Activated naive CD8-positive, alpha-beta T cell treated with anti-CD3 and anti-CD28 coated beads for 36 hours (primary cell): ENCODE results near the gene RHEX. TPM values are rescaled to one million over a fixed set of nuclear protein-coding genes. Genes with fewer than 3 reads are reported as not detected.
"Not testable (repeated sequence)": the region's sequence is repeated elsewhere in the genome, so short reads cannot be mapped to it uniquely, and the experiment has no call there.

ENCODE experiments used
- DNase-seq: peaks from one replicate; pipeline ENCODE4 v3.0.0; 2021
- H3K27ac Mint-ChIP-seq: one replicate; pipeline ENCODE4 v1.8.0; 2022; ENCODE audit warnings: mild to moderate bottlenecking, moderate library complexity, mixed read lengths
- H3K27me3 Mint-ChIP-seq: one replicate; pipeline ENCODE4 v1.8.0; 2022; ENCODE audit warnings: mild to moderate bottlenecking, mixed read lengths
- H3K36me3 Mint-ChIP-seq: one replicate; pipeline ENCODE4 v1.8.0; 2021; ENCODE audit warnings: mild to moderate bottlenecking, mixed read lengths
- H3K4me1 Mint-ChIP-seq: one replicate; pipeline ENCODE4 v1.8.0; 2021; ENCODE audit warnings: mixed read lengths
- H3K4me3 Mint-ChIP-seq: one replicate; pipeline ENCODE4 v1.8.0; 2022; ENCODE audit warnings: mild to moderate bottlenecking, moderate library complexity, mixed read lengths
- H3K9me3 Mint-ChIP-seq: one replicate; pipeline ENCODE4 v1.8.0; 2022; ENCODE audit warnings: mixed read lengths
- total RNA-seq, 2 experiments: library from RNA; stranded (reverse); gene quantifications; one replicate each; pipeline ENCODE4 v1.2.3, GENCODE V29; 2021

Gene RHEX, protein sequence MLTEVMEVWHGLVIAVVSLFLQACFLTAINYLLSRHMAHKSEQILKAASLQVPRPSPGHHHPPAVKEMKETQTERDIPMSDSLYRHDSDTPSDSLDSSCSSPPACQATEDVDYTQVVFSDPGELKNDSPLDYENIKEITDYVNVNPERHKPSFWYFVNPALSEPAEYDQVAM
- not detected for total RNA-seq

DNA sequence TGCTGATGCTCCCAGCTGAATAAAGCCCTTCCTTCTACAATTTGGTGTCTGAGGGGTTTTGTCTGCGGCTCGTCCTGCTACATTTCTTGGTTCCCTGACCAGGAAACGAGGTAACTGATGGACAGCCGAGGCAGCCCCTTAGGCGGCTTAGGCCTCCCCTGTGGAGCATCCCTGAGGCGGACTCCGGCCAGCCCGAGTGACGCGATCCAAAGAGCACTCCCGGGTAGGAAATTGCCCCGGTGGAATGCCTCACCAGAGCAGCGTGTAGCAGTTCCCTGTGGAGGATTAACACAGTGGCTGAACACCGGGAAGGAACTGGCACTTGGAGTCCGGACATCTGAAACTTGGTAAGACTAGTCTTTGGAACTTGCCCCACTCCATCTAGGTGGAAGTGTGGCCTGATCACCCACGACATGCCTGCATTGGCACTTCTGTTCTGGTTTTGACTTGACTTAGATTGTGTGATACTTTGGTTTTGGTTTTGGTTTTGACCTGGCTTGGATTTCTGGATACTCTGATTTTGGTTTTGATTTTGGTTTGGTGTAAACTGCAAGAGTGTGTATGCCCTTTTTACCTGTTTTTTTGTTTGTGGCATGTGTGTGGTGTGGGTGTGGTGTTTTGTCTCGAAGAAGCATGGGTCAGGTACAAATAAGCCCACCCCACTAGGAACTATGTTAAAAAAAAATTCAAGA, at the start of gene RHEX:
RHEX (plus strand) TSS at position 255 of the 692 bp plus-strand sequence. CDS start 44,656 bp downstream, outside the sequence.
- not testable (repeated sequence) for H3K27me3 Mint-ChIP-seq, H3K4me3 Mint-ChIP-seq, H3K36me3 Mint-ChIP-seq, H3K9me3 Mint-ChIP-seq
- Mint-ChIP-seq H3K4me1 (peaks cover 41% of the 10 kb centered on the region), H3K27ac (peak within 1 kb of the TSS; percentile 34)
- DNase-seq: peak; percentile 33

DNA sequence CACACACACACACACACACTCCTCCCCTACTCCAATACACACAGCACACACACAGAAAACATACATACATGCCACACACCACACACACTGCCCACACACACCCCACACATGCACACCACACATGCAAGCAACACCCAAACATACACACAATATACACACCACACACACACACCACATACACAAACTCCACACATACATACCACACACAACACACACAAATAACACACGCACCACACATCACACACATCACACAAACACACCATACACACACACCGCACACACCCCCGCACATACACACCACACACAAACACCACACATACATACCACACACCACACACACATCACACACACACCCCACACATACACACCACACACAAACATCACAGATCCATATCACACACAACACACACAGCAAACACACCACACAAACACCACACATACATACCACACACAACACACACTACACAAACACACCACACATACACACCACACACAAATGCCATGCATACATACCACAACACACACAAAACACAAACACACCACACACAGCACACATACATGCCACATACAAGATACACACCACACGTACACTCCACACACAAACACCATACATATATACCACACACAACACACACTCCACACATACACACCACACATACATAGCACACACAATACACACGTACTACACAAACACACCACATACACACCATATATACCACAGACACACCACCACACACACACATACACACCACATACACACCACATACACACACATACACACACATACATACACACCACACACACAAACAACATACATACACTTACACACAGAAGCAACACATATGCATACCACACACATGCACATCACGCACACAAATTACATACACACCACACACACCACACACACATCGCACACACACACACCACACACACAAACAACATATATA, 48.8 kb upstream of the RHEX start:
- Mint-ChIP-seq H3K4me3 (no peak overlapping the region), H3K36me3 (no peaks in the 10 kb centered on the region), H3K27me3 (peaks cover 5% of the 10 kb centered on the region), H3K4me1 (peaks cover 15% of the 10 kb centered on the region), H3K9me3 (no peaks in the 10 kb centered on the region), H3K27ac (no peak overlapping the region)
- no peak for DNase-seq

DNA sequence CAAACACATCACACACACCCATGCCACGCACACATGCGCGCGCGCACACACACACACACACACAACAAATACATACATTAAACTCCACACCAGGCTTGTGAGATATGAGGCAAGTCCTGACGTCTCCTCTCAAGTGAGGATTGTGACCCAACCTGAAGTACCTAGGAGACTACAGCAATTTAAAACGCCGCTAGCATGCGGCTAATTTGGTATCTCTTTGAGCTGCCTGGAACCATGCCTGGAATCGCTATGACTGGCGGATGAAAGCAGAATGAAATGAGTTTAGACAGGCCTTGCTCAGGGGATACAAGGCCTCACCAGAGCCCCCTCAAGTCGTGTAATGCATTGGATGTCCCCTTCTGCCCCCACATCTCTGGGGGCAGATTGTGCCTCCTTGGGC, 48.1 kb upstream of the RHEX start:
- no peaks in the 10 kb centered on the region for H3K9me3 Mint-ChIP-seq
- DNase-seq: no peak
- no peak overlapping the region for H3K27ac Mint-ChIP-seq
- no peaks in the 10 kb centered on the region for H3K36me3 Mint-ChIP-seq
- H3K4me3 Mint-ChIP-seq: no peak overlapping the region
- H3K27me3 Mint-ChIP-seq: peaks cover 5% of the 10 kb centered on the region
- H3K4me1 Mint-ChIP-seq: peaks cover 15% of the 10 kb centered on the region

DNA sequence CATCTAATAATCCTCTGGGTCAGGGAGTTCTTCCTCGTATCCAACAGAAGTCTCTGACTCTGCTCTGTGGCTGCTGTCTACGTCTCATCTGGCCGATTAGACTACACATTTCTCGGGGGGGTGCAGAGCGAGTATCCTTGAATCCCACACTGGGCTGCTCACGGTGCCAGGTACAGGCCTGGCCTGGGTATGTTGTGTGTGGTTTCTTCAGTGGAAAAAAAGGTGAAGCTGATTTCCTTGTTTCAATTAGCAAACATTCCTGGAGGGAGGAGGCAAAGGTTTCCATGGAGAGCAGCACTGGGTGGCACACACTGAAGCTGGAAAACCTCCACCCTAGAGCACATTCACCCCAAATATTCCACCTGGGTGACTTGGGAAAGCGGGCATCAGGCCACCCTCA, 47.7 kb upstream of the RHEX start:
- H3K27me3 Mint-ChIP-seq: peaks cover 5% of the 10 kb centered on the region

DNA sequence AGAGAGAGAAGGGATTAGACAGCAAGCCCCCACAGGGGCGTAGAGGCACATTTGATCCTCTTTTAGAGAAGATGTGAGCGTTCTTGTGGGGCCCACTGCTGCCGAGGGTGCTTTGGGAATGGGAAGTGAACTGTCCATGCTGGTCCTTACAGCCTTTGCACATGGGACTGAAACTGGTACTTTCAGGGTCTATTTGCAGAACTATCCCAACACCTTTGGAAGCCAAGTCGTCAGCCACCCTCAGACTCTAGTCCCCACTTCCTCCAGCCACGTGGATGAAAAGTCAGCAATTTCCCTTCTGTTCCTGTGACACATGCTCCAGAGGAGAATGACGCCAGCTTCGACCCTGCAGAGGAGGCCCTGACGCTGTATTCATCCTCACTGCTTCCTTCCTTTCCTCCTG, 47.2 kb upstream of the RHEX start:
- DNase-seq: no peak
- Mint-ChIP-seq H3K27me3 (peaks cover 5% of the 10 kb centered on the region), H3K4me3 (no peak overlapping the region), H3K9me3 (no peaks in the 10 kb centered on the region), H3K4me1 (peaks cover 16% of the 10 kb centered on the region), H3K27ac (no peak overlapping the region), H3K36me3 (no peaks in the 10 kb centered on the region)

More for the DNA sequence above, 47.7 kb upstream of the RHEX start:
- H3K27ac Mint-ChIP-seq: no peak overlapping the region
- no peaks in the 10 kb centered on the region for H3K9me3 Mint-ChIP-seq
- H3K4me3 Mint-ChIP-seq: no peak overlapping the region
- peaks cover 15% of the 10 kb centered on the region for H3K4me1 Mint-ChIP-seq
- H3K36me3 Mint-ChIP-seq: no peaks in the 10 kb centered on the region
- no peak for DNase-seq

DNA sequence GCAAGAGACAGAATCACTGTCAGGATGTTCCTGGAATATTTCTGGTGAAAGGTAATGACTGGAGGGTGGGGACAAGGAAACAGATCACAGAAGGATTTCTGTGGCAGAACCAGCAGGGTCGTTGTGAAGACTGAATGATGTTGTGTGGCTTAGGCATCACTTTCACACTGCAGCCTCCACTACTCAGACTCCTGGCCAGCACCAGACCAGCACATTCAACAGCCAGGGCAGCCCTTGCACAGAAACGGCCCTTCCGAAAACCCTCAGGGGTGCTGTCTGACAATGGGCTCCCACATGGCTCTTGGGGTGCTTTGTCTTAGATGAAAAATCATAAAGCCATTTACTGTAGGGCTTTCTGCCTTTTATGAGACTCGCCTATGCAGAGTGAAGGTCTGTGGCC, 46.0 kb upstream of the RHEX start:
- Mint-ChIP-seq H3K27ac (no peak overlapping the region), H3K27me3 (peaks cover 5% of the 10 kb centered on the region), H3K9me3 (no peaks in the 10 kb centered on the region), H3K4me3 (no peak overlapping the region), H3K36me3 (no peaks in the 10 kb centered on the region), H3K4me1 (peaks cover 17% of the 10 kb centered on the region)
- DNase-seq: no peak

DNA sequence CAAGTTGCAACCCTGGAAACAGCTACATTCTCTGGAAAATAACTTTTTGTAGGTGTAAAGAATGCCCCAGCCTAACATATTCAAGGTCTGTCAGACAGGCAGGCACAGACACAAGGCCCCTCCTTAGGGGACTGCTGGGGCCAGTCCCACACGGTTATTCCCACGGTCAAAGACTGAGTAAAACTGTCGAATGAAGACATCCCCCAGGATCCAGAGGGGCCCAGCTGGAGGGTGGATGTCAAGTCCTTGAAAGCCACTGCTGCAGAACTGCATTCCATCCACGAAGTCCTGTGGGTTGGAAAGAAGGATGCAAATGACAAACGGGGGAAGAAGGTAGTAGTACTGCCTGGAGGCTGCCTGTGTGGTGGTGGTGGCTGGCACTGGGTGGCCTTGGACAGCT, 42.9 kb upstream of the RHEX start:
- H3K27me3 Mint-ChIP-seq: peaks cover 5% of the 10 kb centered on the region
- no peaks in the 10 kb centered on the region for H3K9me3 Mint-ChIP-seq
- no peak overlapping the region for H3K4me3 Mint-ChIP-seq
- no peak for DNase-seq
- no peak overlapping the region for H3K27ac Mint-ChIP-seq
- no peaks in the 10 kb centered on the region for H3K36me3 Mint-ChIP-seq
- H3K4me1 Mint-ChIP-seq: peaks cover 32% of the 10 kb centered on the region

DNA sequence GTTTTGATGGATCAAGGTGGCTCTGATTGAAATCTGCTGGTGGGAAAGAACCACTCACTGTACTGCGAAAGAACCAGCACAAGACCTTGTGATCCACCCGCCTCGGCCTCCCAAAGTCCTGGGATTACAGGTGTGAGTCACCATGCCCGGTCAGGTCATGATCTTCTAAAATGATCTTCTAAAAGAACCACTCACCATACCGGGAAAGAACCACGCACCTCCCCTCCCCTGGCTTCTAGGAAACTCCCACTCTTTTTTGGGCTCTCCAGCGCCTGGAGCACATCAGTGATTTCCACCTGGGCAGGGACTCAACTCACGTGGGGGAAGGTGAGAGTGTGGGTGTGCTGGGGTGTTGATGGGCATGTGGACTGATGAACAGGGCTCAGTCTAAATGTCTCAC, 41.9 kb upstream of the RHEX start:
- Mint-ChIP-seq H3K9me3 (no peaks in the 10 kb centered on the region), H3K27ac (no peak overlapping the region), H3K4me1 (peaks cover 32% of the 10 kb centered on the region), H3K27me3 (peaks cover 4% of the 10 kb centered on the region), H3K36me3 (no peaks in the 10 kb centered on the region), H3K4me3 (no peak overlapping the region)
- peak; percentile 35 for DNase-seq

DNA sequence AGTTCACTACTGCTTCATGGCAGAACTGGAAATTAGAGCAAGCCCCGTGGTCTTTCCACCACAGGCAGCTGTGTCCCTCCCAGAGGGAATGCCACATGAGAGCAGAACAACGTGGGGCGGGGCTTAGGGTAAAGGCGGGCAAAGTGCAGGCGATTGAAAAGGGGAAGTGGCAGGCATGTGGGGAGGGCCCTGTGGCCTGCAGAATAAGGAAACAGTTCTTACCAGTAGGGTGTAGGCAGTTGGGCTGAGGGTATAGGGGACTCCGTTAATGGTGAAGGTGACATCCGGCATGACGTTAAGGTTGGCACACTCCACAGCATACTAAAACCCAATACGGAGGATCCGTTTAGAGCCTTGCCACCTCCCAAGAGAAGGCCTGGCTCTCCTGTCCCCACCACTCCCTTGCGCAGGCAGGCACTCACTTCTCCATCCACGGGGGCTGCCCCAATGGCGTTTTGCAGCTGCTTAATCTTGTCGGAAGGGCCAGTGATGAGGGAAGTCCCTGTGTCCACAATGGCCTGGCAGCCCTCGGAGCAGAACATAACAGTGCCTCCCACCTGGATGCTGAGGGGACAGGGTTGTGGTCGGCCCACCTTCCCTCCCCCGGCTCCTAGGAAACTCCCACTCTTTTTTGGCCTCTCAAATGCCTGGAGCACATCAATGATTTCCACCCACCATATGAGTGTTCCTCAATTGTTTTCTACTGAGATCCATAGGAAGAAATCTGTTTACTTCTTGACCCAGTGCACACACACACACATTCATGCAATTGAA, 40.7 kb upstream of the RHEX start:
- H3K4me1 Mint-ChIP-seq: peaks cover 32% of the 10 kb centered on the region
- no peaks in the 10 kb centered on the region for H3K36me3 Mint-ChIP-seq
- peak overlapping the region; percentile 63 for H3K27ac Mint-ChIP-seq
- peak; percentile 43 for DNase-seq
- no peaks in the 10 kb centered on the region for H3K27me3 Mint-ChIP-seq
- no peak overlapping the region for H3K4me3 Mint-ChIP-seq
- H3K9me3 Mint-ChIP-seq: no peaks in the 10 kb centered on the region

DNA sequence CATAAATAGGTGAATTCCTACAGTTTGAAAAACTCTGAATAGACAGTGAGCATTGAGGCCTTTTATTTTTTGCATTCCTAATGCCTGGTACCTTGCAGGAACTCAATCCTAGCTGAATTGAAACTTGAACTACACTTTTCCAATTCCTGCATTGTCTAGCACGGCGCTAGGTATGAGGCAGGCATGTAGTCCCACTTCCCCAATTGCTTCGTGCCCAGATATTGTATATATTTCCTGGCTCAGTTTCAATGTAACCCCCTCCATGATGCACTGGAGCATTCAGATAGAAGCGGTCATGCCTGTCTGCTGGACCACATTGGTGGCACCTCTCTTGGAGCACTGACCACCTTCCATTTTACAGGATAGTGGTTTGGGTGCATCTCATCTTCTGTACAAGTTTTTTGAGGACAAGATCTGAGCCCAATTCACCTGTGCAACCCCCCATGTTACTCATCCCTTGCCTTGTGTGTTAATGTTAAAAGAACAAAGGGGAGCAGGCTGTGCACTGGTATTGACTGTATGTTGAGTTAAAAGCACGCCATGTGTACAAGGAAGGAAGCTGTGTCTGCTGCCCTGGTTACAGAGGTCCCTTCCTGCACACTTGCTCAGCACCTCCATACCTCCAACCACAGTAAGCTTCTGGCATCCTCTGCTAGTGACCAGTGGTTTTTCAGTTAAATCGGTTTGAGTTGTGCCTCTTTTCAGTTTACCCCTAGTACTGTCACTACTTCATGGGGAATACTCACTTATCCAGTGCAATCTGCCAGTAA, 39.8 kb upstream of the RHEX start:
- Mint-ChIP-seq H3K27me3 (no peaks in the 10 kb centered on the region), H3K27ac (no peak overlapping the region), H3K36me3 (no peaks in the 10 kb centered on the region), H3K4me1 (peaks cover 32% of the 10 kb centered on the region), H3K9me3 (no peaks in the 10 kb centered on the region), H3K4me3 (no peak overlapping the region)
- DNase-seq: no peak

DNA sequence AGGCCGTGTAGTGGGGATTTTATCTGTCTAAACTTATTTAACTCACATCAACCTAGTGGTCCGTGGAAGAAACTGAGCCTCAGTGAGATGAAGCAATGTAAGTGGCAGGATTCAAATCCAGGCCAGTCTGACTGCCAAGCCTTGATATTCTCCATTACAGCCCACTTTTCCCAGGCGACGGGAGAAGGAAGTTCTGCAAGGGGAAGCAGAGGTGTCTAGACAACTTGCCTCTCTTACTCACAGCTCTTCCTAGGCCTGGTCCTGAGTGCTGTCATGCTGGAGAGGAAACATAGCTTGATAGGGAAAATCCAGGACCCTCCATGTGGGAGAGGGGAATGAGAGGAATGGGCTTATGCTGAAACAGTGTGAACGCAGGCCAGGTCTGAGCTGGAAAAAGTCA, 38.4 kb upstream of the RHEX start:
- Mint-ChIP-seq H3K9me3 (no peaks in the 10 kb centered on the region), H3K27me3 (no peaks in the 10 kb centered on the region), H3K27ac (no peak overlapping the region), H3K4me1 (peaks cover 32% of the 10 kb centered on the region), H3K36me3 (no peaks in the 10 kb centered on the region), H3K4me3 (no peak overlapping the region)
- DNase-seq: no peak

DNA sequence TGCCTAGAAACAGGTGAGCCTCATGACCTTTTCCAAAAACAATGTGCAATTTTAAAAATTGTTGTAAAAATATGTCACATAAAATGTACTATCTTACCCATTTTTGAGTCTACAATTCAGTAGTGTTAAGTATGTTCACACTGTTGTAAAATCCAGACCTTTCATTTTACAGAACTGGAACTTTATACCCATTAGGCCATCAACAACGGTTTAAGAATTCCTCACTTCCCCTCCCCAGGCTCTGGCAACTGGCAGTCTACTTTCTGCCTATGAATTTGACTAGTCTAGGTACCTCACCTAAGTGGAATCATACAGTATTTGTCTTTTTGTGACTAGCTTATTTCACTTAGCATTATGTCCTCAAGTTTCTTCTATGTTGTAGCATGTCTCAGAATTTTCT, 37.9 kb upstream of the RHEX start:
- no peak for DNase-seq
- Mint-ChIP-seq H3K36me3 (no peaks in the 10 kb centered on the region), H3K9me3 (no peaks in the 10 kb centered on the region), H3K4me3 (no peak overlapping the region), H3K27ac (no peak overlapping the region), H3K4me1 (peaks cover 32% of the 10 kb centered on the region), H3K27me3 (no peaks in the 10 kb centered on the region)

DNA sequence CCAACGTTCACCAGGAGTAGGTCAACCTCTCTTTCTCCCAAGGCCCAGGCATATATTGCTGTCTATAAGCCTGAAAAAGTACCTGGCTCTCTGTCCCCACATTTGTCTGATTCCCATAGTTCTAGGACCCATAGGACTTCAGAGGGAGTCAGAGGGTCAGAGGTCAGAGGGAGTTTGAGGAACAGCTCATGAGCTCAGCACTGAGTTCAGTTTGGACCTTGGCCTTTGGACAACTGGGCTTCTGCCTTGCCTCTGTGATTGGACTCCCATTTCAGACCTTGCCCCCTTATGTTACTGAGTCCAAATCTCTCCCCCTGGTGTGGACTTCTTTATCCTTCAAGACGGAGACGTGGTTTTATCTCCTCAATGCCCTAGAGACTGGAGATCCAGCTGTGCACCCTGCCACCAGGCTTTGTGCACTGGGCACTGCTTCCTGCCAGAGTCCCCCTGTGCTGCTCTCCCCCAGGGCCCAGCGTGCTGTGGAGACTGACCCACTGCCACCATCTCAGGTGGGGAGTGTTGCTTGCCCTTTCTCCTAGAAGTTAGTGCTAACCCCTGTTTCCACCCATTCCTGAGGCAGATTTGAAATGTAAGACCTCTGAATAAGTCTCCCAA, 32.5 kb upstream of the RHEX start:
- DNase-seq: no peak
- peaks cover 1% of the 10 kb centered on the region for H3K4me1 Mint-ChIP-seq
- H3K9me3 Mint-ChIP-seq: no peaks in the 10 kb centered on the region
- no peak overlapping the region for H3K4me3 Mint-ChIP-seq
- no peaks in the 10 kb centered on the region for H3K36me3 Mint-ChIP-seq
- no peak overlapping the region for H3K27ac Mint-ChIP-seq
- no peaks in the 10 kb centered on the region for H3K27me3 Mint-ChIP-seq
